Measurements from ENCODE around the gene ARL13A. TPM values are rescaled to one million over a fixed set of nuclear protein-coding genes. Genes with fewer than 3 reads are reported as not detected.

The ARL13A gene
- total RNA-seq, 1 donor from 2014 or later = not detected

DNA sequence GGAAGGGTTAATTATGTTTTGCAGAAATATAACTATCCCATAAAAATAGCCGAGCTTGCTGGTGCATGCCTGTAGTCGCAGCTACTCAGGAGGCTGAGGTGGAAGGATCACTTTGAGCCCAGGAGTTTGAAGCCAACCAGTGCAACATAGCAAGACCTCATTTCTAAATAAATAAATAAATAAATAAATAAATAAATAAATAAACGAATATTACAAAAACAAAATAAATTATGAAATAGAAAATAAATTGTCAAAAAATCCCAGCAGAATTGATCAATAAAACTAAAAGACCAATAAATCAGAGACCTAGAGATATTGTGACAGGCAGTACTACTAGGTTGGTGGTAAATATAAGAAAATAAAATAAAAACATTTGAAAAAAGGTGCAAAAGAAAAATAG lies 6.7 kb upstream of the ARL13A start:
- DNase-seq (ENCODE audit: low read depth) (no peak), FAIRE-seq (no peak)
- Histone ChIP-seq H3K36me3 (ENCODE audit: control insufficient read depth, insufficient read depth, low read length) (no peaks in the 10 kb centered on the region), H3K27me3 (ENCODE audit: control insufficient read depth, insufficient read depth, low read length) (no peaks in the 10 kb centered on the region), H3K4me3 (ENCODE audit: low read depth, low read length) (no peak overlapping the region)
- TF ChIP-seq CTCF (IDR thresholded peaks at IDR 0.05; ENCODE audit: insufficient read depth, low read length, severe bottlenecking) = no peak

- FAIRE-seq (no peak), DNase-seq (ENCODE audit: low read depth) (no peak)
- no peaks in the 10 kb centered on the region for H3K27me3 ChIP-seq (ENCODE audit: control insufficient read depth, insufficient read depth, low read length)
- no peak overlapping the region for H3K4me3 ChIP-seq (ENCODE audit: low read depth, low read length)
- no peaks in the 10 kb centered on the region for H3K36me3 ChIP-seq (ENCODE audit: control insufficient read depth, insufficient read depth, low read length)
- TF ChIP-seq CTCF (IDR thresholded peaks at IDR 0.05; ENCODE audit: insufficient read depth, low read length, severe bottlenecking) = no peak
These were observed 5.1 kb upstream of the ARL13A start for GRCh38 chrX:100964362-100964761.

DNA sequence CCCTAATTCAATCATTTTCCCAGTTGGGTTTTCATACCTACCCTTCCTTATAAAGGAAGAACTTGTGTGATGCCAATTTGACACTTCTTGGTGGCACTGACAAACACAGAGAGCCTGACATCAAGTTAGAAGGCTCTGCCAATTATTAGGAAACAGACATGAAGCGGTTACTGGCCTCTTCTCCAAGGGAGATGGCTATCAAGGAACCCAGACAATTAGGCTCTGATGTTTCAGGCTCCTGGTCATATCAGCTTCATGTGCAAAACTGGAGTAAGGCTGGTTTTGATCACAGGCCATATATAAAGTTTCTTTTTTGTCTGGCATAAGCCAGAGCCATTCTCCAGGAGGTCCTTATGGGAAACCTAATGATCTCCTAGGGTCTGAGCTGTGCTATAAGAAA lies 428 bp downstream of the ARL13A start:
- DNase-seq (ENCODE audit: low read depth) = no peak
- TF ChIP-seq CTCF (IDR thresholded peaks at IDR 0.05; ENCODE audit: insufficient read depth, low read length, severe bottlenecking) = no peak
- no peak for FAIRE-seq

GRCh38 chrX:100973411-100973810 lies 3.9 kb downstream of the ARL13A start:
- no peak for TF ChIP-seq CTCF (IDR thresholded peaks at IDR 0.05; ENCODE audit: insufficient read depth, low read length, severe bottlenecking)
- no peaks in the 10 kb centered on the region for H3K27me3 ChIP-seq (ENCODE audit: control insufficient read depth, insufficient read depth, low read length)
- DNase-seq (ENCODE audit: low read depth) (peak; percentile 84), FAIRE-seq (no peak)
- H3K36me3 ChIP-seq (ENCODE audit: control insufficient read depth, insufficient read depth, low read length) = no peaks in the 10 kb centered on the region
- no peak overlapping the region for H3K4me3 ChIP-seq (ENCODE audit: low read depth, low read length)

More for the DNA sequence above, 428 bp downstream of the ARL13A start:
- Histone ChIP-seq H3K27me3 (ENCODE audit: control insufficient read depth, insufficient read depth, low read length) (no peaks in the 10 kb centered on the region), H3K4me3 (ENCODE audit: low read depth, low read length) (no peak overlapping the region), H3K36me3 (ENCODE audit: control insufficient read depth, insufficient read depth, low read length) (no peaks in the 10 kb centered on the region)

DNA sequence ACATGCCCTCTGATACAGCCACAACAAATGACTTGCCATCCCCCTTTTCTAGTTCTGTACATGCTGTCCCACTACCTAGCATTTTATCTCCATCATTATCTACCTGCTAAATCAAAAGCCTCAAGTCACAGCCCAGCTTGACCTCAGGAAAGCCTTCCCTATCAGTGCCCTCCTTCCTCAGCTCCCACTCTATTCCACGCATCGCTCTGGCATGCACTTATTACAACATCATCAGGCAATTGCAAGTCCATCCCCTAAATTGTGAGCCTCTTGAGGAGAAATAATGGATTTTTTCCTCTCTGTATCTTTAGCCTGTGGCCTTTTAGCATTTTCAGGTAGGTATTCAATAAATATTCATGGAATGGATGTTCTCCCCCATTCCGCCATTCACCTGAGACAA lies 5.7 kb downstream of the ARL13A start:
- FAIRE-seq = no peak
- DNase-seq (ENCODE audit: low read depth) = peak; percentile 32
- TF ChIP-seq CTCF (IDR thresholded peaks at IDR 0.05; ENCODE audit: insufficient read depth, low read length, severe bottlenecking) = no peak
- Histone ChIP-seq H3K27me3 (ENCODE audit: control insufficient read depth, insufficient read depth, low read length) (no peaks in the 10 kb centered on the region), H3K36me3 (ENCODE audit: control insufficient read depth, insufficient read depth, low read length) (no peaks in the 10 kb centered on the region), H3K4me3 (ENCODE audit: low read depth, low read length) (no peak overlapping the region)

GRCh38 chrX:100976211-100976610 lies 6.7 kb downstream of the ARL13A start:
- no peaks in the 10 kb centered on the region for H3K27me3 ChIP-seq (ENCODE audit: control insufficient read depth, insufficient read depth, low read length)
- FAIRE-seq = no peak
- H3K4me3 ChIP-seq (ENCODE audit: low read depth, low read length) = no peak overlapping the region
- peak; percentile 44 for DNase-seq (ENCODE audit: low read depth)
- no peaks in the 10 kb centered on the region for H3K36me3 ChIP-seq (ENCODE audit: control insufficient read depth, insufficient read depth, low read length)
- no peak for TF ChIP-seq CTCF (IDR thresholded peaks at IDR 0.05; ENCODE audit: insufficient read depth, low read length, severe bottlenecking)
